Lower leg skin (tissue), 3 donors: ENCODE data around the gene ATP7A.

Source experiments
- CTCF ChIP-seq, 3 donors: fragments of 450-650 bp; IDR thresholded peaks; one replicate each; pipeline ENCODE4 v1.5.1; 2016; ENCODE audit warnings: antibody characterized with exemption in 3 of 3, mild to moderate bottlenecking in 3 of 3, moderate library complexity in 2 of 3
- POLR2A ChIP-seq, 2 donors: fragments of 450-650 bp; IDR thresholded peaks; one replicate each; pipeline ENCODE4 v1.6.1; 2016 to 2017; ENCODE audit warnings: antibody characterized with exemption in 2 of 2, mild to moderate bottlenecking in 1 of 2, moderate library complexity in 1 of 2

GRCh38 chrX:77952173-77952572, 41.7 kb downstream of the ATP7A start:
- TF ChIP-seq CTCF (IDR thresholded peaks at IDR 0.05), result no peak
- no peak for TF ChIP-seq POLR2A (IDR thresholded peaks at IDR 0.05)
